HFFc6 (cell line): ENCODE results near the gene PPP1R7. TPM values are rescaled to one million over a fixed set of nuclear protein-coding genes. Genes with fewer than 3 reads are reported as not detected.

Experiments
- DNase-seq: peaks from one replicate; pipeline ENCODE4 v3.0.0-alpha.2; 2018
- H3K27ac Mint-ChIP-seq: 2 replicates; pipeline ENCODE4 v1.8.0; 2020; ENCODE audit warnings: mild to moderate bottlenecking, mixed read lengths
- H3K27me3 Mint-ChIP-seq: 2 replicates; pipeline ENCODE4 v1.8.0; 2021; ENCODE audit warnings: mild to moderate bottlenecking, moderate library complexity, mixed read lengths; ENCODE audit not compliant: insufficient read depth
- H3K36me3 Mint-ChIP-seq: 2 replicates; pipeline ENCODE4 v1.8.0; 2021; ENCODE audit warnings: low read depth, mixed read lengths
- H3K4me1 Mint-ChIP-seq: 2 replicates; pipeline ENCODE4 v1.8.0; 2020; ENCODE audit warnings: low read depth, mixed read lengths
- H3K4me3 Mint-ChIP-seq: 2 replicates; pipeline ENCODE4 v1.8.0; 2020; ENCODE audit warnings: mild to moderate bottlenecking, moderate library complexity, mixed read lengths
- H3K9me3 Mint-ChIP-seq: 2 replicates; pipeline ENCODE4 v1.8.0; 2020; ENCODE audit warnings: mild to moderate bottlenecking, mixed read lengths
- CTCF ChIP-seq: fragments of 200-600 bp; sonication (generic); IDR thresholded peaks from 2 replicates; pipeline ENCODE4 v1.5.0; 2021; ENCODE audit warnings: antibody characterized with exemption, mild to moderate bottlenecking
- total RNA-seq, 6 experiments: library from RNA; stranded (reverse); fragmentation: NEBNext Ultra II Directional; extraction: Animal tissue kit (Norgen Biotek cat#: 25700); gene quantifications; 2 replicates in 1 of 6; 3 replicates in 5 of 6; pipeline ENCODE4 v1.2.3, GENCODE V29; 2021

Gene PPP1R7
- total RNA-seq, 6 experiments from 2014 or later = 90.6 to 117 (median 103) TPM

GRCh38 chr2:241204490-241204889, 54.2 kb downstream of the PPP1R7 start:
- no peaks in the 10 kb centered on the region for H3K9me3 Mint-ChIP-seq
- no peaks in the 10 kb centered on the region for H3K4me1 Mint-ChIP-seq
- no peak for TF ChIP-seq CTCF
- no peaks in the 10 kb centered on the region for H3K36me3 Mint-ChIP-seq
- H3K27me3 Mint-ChIP-seq = peaks cover under 1% of the 10 kb centered on the region; the same call in 1 of the 2 replicates
- no peak overlapping the region for H3K27ac Mint-ChIP-seq
- DNase-seq = no peak
- no peak overlapping the region for H3K4me3 Mint-ChIP-seq

GRCh38 chr2:241205086-241205485, 54.8 kb downstream of the PPP1R7 start:
- DNase-seq = no peak
- Mint-ChIP-seq H3K4me1 (no peaks in the 10 kb centered on the region), H3K27me3 (peaks cover 2% of the 10 kb centered on the region; the same call in 1 of the 2 replicates), H3K9me3 (no peaks in the 10 kb centered on the region), H3K36me3 (no peaks in the 10 kb centered on the region), H3K4me3 (no peak overlapping the region), H3K27ac (no peak overlapping the region)
- TF ChIP-seq CTCF = no peak

GRCh38 chr2:241207151-241207550, 56.9 kb downstream of the PPP1R7 start:
- no peak overlapping the region for H3K27ac Mint-ChIP-seq
- DNase-seq = no peak
- H3K4me1 Mint-ChIP-seq = no peaks in the 10 kb centered on the region
- no peak for TF ChIP-seq CTCF
- H3K9me3 Mint-ChIP-seq = no peaks in the 10 kb centered on the region
- H3K36me3 Mint-ChIP-seq = no peaks in the 10 kb centered on the region
- H3K27me3 Mint-ChIP-seq = peaks cover 18% of the 10 kb centered on the region
- H3K4me3 Mint-ChIP-seq = no peak overlapping the region

GRCh38 chr2:241207641-241208040, 57.4 kb downstream of the PPP1R7 start:
- Mint-ChIP-seq H3K27ac (no peak overlapping the region), H3K9me3 (no peaks in the 10 kb centered on the region), H3K4me3 (no peak overlapping the region), H3K4me1 (no peaks in the 10 kb centered on the region), H3K36me3 (no peaks in the 10 kb centered on the region), H3K27me3 (peaks cover 22% of the 10 kb centered on the region)
- DNase-seq = no peak
- TF ChIP-seq CTCF = no peak

- H3K4me3 Mint-ChIP-seq = no peak overlapping the region
- TF ChIP-seq CTCF = no peak
- no peak overlapping the region for H3K27ac Mint-ChIP-seq
- DNase-seq = no peak
- H3K9me3 Mint-ChIP-seq = no peaks in the 10 kb centered on the region
- H3K27me3 Mint-ChIP-seq = peaks cover 25% of the 10 kb centered on the region
- no peaks in the 10 kb centered on the region for H3K4me1 Mint-ChIP-seq
- no peaks in the 10 kb centered on the region for H3K36me3 Mint-ChIP-seq
Measured at GRCh38 chr2:241208058-241208457, 57.8 kb downstream of the PPP1R7 start.

GRCh38 chr2:241209271-241209670, 59.0 kb downstream of the PPP1R7 start:
- Mint-ChIP-seq H3K27ac (no peak overlapping the region), H3K36me3 (no peaks in the 10 kb centered on the region), H3K27me3 (peaks cover 34% of the 10 kb centered on the region), H3K4me1 (no peaks in the 10 kb centered on the region), H3K9me3 (no peaks in the 10 kb centered on the region), H3K4me3 (no peak overlapping the region)
- TF ChIP-seq CTCF = no peak
- DNase-seq = no peak
